GM18873 (cell line): ENCODE data around the gene SPTLC2.

Source experiments
- ATAC-seq: cut with Tn5 transposase; IDR thresholded peaks from one replicate; pipeline ENCODE4 v1.9.1; 2021; ENCODE audit warnings: mild to moderate bottlenecking, moderate library complexity, moderate number of reproducible peaks; ENCODE audit not compliant: unreplicated experiment, low FRiP score

Gene SPTLC2

DNA sequence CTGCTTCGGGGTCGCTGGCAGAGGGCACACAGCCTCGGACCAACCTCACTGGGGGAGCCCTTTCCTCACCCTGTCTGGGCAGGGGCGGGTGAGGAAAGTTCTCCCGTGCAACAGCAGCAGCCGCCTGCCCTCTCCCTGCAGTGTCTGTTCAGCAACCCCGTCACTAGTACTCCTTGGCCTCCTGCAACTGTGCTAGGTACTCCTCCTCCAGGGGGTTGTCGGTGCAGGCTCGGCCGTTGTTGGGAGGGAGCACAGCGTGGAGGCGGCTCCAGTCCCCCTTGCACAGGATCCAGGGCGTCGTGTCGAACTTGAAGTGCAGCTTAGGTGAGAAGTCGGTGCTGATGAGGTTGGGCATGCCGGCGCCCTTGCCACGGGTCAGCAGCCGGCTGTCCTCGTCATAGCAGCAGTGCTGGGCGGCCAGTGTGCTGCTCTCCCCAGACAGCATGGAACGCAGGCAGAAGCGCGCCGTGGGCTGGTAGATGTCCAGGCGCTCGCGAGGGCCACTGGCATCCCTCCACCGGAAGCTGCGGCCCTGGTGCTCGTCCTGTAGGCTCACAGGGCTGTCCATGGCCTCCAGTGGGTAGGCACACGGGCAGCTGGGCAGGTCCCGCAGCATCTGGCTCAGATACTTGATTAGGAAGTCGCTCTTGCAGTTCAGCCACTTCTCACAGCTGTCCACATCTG lies 140.9 kb downstream of the SPTLC2 start:
- ATAC-seq = no peak

GRCh38 chr14:77474479-77475177 lies 141.8 kb downstream of the SPTLC2 start:
- no peak for ATAC-seq

DNA sequence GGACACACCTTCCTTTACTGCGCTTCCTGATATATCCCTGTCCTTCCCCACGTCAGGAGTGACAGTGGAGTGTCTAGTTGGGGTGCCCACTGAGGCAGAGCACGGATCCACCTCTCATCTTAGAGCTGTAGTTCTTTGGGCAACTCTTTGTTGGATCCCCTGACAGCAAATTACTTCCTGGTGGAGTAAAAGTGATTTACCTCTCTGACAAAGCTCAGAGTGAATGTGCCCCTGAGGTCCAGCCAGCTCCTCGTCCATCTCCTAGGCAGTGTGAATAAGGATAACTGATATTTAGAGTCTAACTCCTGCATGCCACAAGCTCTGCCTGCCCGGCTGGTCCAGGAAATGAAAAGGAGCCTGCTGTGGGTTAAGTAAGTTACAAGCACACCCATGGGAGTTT lies 142.5 kb downstream of the SPTLC2 start:
- ATAC-seq = no peak

DNA sequence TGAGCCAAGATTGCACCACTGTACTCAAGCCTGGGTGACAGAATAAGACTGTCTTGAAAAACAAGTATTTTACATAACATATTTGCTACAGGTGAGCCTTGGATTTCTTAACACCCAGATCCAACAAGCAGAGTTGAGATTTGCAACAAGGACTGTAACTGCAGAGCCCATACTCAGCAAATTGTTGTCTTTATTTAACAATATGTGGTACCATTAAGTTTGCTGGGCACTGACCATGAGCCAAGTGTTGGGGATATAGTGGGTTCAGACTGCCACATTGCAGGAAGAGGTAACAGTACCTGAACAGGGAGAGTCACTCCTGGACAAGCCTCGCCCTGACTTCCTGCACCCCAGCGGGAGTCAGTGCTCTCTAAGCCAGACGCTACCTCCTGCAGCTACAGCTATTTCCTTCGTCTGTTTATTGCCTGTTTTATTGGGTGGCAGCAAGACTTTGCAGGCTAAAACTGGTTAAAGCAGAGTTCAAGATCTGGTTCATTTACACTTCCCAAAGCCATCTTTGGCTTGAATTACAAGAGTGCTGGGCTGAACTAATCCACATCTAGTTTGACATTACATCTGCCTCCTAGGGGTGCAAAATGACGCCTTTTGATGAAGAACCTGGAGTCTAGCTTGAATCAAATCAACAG lies 146.1 kb downstream of the SPTLC2 start:
- no peak for ATAC-seq

GRCh38 chr14:77469539-77469938 lies 146.9 kb downstream of the SPTLC2 start:
- ATAC-seq = no peak

DNA sequence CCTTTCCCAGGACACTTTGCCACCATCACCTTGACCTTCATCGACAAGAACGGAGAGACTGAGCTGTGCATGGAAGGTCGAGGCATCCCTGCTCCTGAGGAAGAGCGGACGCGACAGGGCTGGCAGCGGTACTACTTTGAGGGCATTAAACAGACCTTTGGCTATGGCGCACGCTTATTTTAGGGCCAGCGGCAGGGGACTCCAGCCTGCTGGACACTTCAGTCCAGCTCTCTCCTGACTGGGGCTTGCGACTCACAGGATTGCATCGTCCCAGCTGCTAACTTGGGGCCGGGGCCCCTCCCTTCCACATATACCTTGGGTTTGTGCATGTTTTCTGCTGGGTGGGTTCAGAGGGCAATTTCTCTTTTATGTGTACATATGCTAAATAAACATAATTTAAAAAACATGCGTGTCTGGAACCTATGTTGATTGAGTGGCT lies 147.4 kb downstream of the SPTLC2 start:
- ATAC-seq = no peak

DNA sequence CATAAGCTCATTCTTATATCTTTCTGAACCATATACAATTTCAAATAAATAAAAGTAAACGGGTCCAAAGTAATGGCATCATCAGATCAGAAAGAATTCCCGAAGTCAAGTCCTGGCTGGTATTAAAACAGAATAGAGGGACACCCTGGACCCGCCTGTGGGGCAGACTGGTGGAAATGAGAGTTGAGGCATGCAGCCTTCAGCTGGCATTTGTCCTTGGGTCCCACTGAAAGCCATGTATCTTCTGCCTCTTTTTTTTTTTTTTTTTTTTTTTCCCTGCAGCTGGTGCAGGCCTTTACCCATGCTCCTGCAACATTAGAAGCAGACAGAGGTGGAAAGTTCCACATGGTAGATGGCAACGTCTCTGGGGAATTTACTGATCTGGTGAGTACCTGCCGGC lies 148.6 kb downstream of the SPTLC2 start:
- ATAC-seq = no peak

GRCh38 chr14:77459072-77459723 lies 157.2 kb downstream of the SPTLC2 start:
- ATAC-seq = no peak

DNA sequence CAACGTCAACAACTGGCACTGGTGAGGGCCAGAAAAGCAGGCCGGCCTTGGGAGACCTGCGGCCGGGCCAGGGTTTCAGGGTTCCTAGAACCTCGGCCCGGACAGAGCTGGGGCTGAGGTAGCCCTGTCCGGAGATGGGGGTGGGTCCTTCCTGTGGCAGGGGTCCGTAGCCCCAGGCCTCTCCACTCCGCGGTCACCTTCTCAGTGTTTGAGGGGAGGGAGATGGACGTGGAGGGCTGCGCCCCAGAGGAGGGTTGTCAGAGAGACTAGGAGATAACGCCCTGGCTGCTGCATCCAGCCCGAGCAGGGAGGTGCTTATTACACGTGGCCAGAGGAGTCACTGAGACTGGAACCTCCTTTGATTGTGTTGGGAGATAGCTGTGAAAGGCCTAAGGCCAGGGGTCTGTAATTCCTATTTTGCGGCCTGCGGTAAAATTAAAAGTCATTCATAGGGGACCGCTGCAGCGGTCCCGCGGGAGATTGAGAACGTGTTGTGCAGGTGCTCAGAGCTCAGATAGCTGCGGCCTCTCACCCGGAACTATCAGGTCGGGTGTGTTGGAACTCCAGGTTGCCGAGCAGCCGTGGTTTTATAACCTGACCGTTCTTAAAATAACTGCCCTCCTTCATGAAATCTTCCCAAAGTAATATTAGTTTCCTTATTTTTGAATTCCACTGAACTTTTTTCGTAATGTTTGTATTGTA lies 158.0 kb downstream of the SPTLC2 start:
- ATAC-seq = peak; percentile 22

DNA sequence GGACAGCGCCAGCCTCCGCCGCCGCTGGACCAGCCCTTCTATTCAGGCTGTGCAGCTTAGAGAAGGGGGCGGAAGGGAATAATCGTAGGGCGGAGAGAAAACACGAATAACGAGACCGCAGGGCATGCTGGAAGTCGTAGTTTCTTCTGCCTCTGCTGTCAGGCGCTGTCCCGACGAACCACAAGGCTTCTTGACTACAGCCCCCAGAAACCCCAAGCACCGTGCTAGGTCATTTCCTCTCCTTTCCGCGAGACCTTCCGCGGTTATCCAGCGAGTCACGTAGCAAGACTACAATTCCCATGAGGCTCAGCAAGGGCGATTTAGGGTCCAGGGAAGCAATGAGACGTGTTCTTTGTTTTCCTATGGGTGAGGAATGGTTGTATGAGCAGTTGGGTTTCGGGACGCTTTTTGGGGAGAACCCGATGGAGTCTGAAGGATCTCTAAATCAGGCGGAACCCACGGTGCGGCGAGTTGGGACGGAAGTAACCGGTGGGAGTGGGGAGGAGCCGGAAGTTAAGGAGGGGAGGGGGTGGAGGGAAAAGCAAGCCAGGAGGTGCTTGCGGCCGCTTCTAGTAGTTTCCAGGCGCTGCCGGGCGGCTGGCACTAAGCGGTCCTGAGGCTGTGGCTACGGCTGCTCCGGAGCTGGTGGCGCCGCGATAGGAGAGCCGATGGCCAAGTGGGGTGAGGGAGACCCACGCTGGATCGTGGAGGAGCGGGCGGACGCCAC lies 158.8 kb downstream of the SPTLC2 start, which contains the start of the genes AHSA1 and VIPAS39:
Gene AHSA1 (plus strand): TSS at position 572 of the 727 bp plus-strand sequence. CDS start 97 bp downstream, at position 669.
Gene VIPAS39 (minus strand): TSS at position 80 of the 727 bp plus-strand sequence. CDS start 3,499 bp downstream, outside the sequence.
- peak; percentile 84 for ATAC-seq

DNA sequence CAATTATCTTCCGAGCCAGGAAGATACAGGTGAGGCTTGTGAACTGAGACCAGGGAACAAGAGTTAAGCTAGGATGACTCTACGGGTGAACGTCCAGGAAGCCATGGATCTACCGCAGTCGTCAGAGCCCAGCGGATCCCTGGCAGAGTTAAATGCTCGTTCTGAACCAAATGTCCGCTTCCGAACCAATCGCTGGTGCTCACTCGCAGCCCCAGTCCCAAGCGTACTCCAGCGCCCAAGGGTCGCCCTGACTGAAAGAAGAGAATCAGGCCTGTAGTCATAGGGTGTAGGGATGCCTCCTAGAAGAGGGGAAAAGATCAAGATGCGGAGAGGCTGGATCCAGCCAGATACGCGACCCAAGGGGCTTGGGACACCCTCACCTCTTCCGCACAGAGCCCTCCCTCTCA lies 159.3 kb downstream of the SPTLC2 start:
- no peak for ATAC-seq
